Measurements from ENCODE around the gene SMIM21.

The SMIM21 gene

GRCh38 chr18:75410611-75411010 is 16.9 kb downstream of the SMIM21 start:
- TF ChIP-seq, protein P1, sequence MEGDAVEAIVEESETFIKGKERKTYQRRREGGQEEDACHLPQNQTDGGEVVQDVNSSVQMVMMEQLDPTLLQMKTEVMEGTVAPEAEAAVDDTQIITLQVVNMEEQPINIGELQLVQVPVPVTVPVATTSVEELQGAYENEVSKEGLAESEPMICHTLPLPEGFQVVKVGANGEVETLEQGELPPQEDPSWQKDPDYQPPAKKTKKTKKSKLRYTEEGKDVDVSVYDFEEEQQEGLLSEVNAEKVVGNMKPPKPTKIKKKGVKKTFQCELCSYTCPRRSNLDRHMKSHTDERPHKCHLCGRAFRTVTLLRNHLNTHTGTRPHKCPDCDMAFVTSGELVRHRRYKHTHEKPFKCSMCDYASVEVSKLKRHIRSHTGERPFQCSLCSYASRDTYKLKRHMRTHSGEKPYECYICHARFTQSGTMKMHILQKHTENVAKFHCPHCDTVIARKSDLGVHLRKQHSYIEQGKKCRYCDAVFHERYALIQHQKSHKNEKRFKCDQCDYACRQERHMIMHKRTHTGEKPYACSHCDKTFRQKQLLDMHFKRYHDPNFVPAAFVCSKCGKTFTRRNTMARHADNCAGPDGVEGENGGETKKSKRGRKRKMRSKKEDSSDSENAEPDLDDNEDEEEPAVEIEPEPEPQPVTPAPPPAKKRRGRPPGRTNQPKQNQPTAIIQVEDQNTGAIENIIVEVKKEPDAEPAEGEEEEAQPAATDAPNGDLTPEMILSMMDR (conservative IDR thresholded peaks at IDR 0.05; ENCODE audit: low read depth): no peak
- CTCF ChIA-PET: no interaction called here
- POLR2A ChIA-PET (ENCODE audit: low non-redundant PET): no interaction called here
- no peak for DNase-seq (ENCODE audit: low spot score)
- no peak overlapping the region for H3K27ac ChIP-seq

DNA sequence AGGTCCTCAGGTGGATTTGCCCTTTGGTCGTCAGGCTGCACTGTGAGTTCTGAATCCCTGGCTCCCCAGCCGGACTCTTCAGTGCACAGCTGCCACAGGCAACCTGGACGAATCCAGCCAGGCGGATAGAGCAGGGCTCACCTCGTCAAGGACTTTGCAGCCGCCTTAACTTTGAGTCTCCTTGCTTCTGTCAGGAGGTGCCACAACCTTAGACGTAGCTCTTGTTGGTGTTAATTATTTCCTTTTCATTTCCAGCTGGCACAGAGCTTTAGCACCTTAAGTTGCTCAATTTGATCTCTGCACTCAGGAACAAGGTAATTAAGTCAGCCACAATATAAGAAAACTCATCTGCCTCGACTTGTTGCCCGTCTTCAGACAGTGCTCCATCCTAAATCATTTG is 17.7 kb downstream of the SMIM21 start:
- DNase-seq (ENCODE audit: low spot score): no peak
- ChIA-PET POLR2A (ENCODE audit: low non-redundant PET) (no interaction called here), CTCF (no interaction called here)
- TF ChIP-seq, protein P1 (conservative IDR thresholded peaks at IDR 0.05; ENCODE audit: low read depth): no peak
- H3K27ac ChIP-seq: peak overlapping the region; percentile 75

- ChIA-PET CTCF (no interaction called here), POLR2A (ENCODE audit: low non-redundant PET) (no interaction called here)
- DNase-seq (ENCODE audit: low spot score): peak; percentile 94
- TF ChIP-seq, protein P1 (conservative IDR thresholded peaks at IDR 0.05; ENCODE audit: low read depth): no peak
- peak overlapping the region; percentile 75 for H3K27ac ChIP-seq
Observed at GRCh38 chr18:75408554-75409506, 18.7 kb downstream of the SMIM21 start.

- DNase-seq (ENCODE audit: low spot score): no peak
- H3K27ac ChIP-seq: peak overlapping the region; percentile 75
- POLR2A ChIA-PET (ENCODE audit: low non-redundant PET): no interaction called here
- TF ChIP-seq, protein P1 (conservative IDR thresholded peaks at IDR 0.05; ENCODE audit: low read depth): no peak
- CTCF ChIA-PET: no interaction called here
Observed at GRCh38 chr18:75407468-75408437, 19.8 kb downstream of the SMIM21 start.

DNA sequence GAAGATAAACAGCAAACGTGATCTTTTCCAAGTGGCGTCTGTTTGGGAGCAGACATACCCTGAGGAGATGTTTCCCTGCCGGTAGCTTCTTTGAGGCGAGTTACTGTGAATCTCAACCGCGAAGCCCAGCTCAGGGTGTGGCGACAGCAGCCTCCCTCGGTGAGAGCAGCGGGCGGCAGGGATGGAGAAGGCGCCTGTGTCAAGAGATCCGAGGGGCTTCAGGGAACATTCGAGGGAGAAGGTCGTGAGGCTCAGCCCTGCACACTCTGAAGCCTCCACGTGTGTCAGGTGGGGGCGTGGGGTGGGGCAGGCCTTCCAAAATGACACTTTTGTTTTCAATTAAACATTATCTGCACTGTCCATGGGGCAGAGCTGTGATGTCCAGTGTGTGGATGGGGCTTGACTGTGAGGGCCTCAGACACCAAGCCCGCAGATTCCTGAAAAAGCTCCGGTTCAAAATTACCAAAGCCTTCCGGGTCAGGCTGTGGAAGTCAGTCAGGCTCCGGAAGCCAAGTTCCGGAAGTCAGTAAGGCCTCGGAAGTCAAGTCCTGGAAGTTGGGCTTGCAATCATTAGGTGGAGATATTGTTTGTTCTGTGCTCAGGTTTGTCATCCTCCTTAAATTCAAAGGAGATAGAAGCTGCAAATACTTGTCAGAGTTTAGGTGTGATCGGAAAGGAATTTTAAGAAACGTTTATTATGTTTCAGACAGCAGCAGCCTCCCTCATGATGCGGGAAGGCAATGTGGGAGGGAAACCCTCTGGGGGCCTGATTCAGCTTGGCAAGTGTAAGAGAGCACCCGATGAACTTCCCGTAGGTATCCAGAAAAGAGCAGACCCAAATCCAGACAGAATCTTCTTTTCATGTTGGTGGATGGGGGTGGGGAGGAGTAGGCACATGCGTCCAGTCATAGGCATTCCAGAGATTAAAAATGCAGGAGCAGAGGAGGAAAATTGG is 20.7 kb downstream of the SMIM21 start:
- POLR2A ChIA-PET (ENCODE audit: low non-redundant PET): no interaction called here
- H3K27ac ChIP-seq: no peak overlapping the region
- CTCF ChIA-PET: no interaction called here
- no peak for DNase-seq (ENCODE audit: low spot score)
- TF ChIP-seq, protein P1 (conservative IDR thresholded peaks at IDR 0.05; ENCODE audit: low read depth): no peak
